SIG-M5 (cell line): ENCODE measurements around the gene HOXA4.

Experiments used
- DNase-seq: peaks from one replicate; lab custom pipeline; 2025; lab: John Stamatoyannopoulos, UW

The HOXA4 gene

GRCh38 chr7:27130540-27131389 is at the start of gene HOXA4:
TSS of gene HOXA4 (minus strand) at chr7:27130757. CDS start at chr7:27130733, 24 bp downstream.
- no peak for DNase-seq

GRCh38 chr7:27179503-27180430 is 49.2 kb upstream of the HOXA4 start:
- no peak for DNase-seq

GRCh38 chr7:27179030-27179429 is 48.5 kb upstream of the HOXA4 start:
- no peak for DNase-seq

- no peak for DNase-seq
Observed at GRCh38 chr7:27178366-27178765, 47.8 kb upstream of the HOXA4 start.

- DNase-seq = no peak
Observed at GRCh38 chr7:27177795-27178320, 47.3 kb upstream of the HOXA4 start.

GRCh38 chr7:27176962-27177794 is 46.6 kb upstream of the HOXA4 start:
- DNase-seq = no peak

GRCh38 chr7:27176524-27176845 is 45.9 kb upstream of the HOXA4 start:
- no peak for DNase-seq

GRCh38 chr7:27175626-27176523 is 45.3 kb upstream of the HOXA4 start:
- no peak for DNase-seq

- no peak for DNase-seq
Observed at GRCh38 chr7:27174874-27175625, 44.5 kb upstream of the HOXA4 start.

GRCh38 chr7:27173956-27174873 is 43.7 kb upstream of the HOXA4 start, which contains the start of gene HOXA10:
TSS of gene HOXA10 (minus strand) at chr7:27174320. CDS start at chr7:27174306, 14 bp downstream.
- no peak for DNase-seq

GRCh38 chr7:27173511-27173955 is 43.0 kb upstream of the HOXA4 start:
- DNase-seq = no peak

- no peak for DNase-seq
Observed at GRCh38 chr7:27172823-27173510, 42.4 kb upstream of the HOXA4 start.

GRCh38 chr7:27172315-27172774 is 41.8 kb upstream of the HOXA4 start:
- no peak for DNase-seq

- DNase-seq = no peak
Observed at GRCh38 chr7:27171637-27172314, 41.2 kb upstream of the HOXA4 start.

- no peak for DNase-seq
Observed at GRCh38 chr7:27171325-27171636, 40.7 kb upstream of the HOXA4 start.

GRCh38 chr7:27170426-27171324 is 40.1 kb upstream of the HOXA4 start:
- DNase-seq = no peak
